ENCODE results near the gene CIDEB. TPM values are rescaled to one million over a fixed set of nuclear protein-coding genes. Genes with fewer than 3 reads are reported as not detected.

Gene CIDEB
- total RNA-seq, 1 experiment from 2014 or later: 0.18 TPM

DNA sequence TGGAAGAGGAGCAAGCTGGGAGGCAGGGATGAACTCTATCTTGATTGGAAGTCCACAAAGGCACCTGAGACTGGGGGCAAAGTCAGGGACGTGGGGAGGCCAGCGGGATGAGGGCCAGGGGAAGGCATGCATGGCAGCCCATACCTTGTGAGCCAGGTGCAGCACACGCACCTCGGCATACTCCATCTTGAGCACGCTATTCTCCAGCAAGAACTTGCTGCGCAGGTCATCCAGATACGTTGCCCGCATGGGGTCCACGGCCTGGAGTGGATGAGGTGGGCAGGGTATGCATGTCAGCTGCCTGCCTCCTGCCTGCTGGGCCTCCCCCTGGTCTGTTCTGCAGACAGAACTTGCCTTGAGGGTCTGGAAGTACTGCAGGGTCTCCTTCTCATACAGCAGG, 40.3 kb downstream of the CIDEB start:
- intact Hi-C loops (cut with micrococcal nuclease; ENCODE audit: unreplicated experiment): no loop called here
- POLR2A ChIA-PET: no interaction called here
- H3K27ac ChIP-seq (ENCODE audit: low read length): no peak overlapping the region
- no peaks in the 10 kb centered on the region for H3K27me3 ChIP-seq (ENCODE audit: control insufficient read depth, insufficient read depth, low read length)
- no peaks in the 10 kb centered on the region for H3K36me3 ChIP-seq (ENCODE audit: control insufficient read depth, insufficient read depth, low read length)
- no TSS peak for BruUV-seq (replicated peaks)
- TF ChIP-seq SIN3A (IDR thresholded peaks at IDR 0.05; ENCODE audit: borderline replicate concordance, insufficient read depth, low read depth, low read length) (no peak), REST (IDR thresholded peaks at IDR 0.05; ENCODE audit: insufficient read depth in 1 of 2, low read depth in 2 of 2, low read length in 1 of 2) (no peak), POLR2AphosphoS5 (IDR thresholded peaks at IDR 0.05; ENCODE audit: low read depth, low read length) (no peak), CTCF (IDR thresholded peaks at IDR 0.05) (no peak), TCF7L2 (IDR thresholded peaks at IDR 0.05; ENCODE audit: low read depth, low read length) (no peak)
- H3K9me3 ChIP-seq (ENCODE audit: control insufficient read depth, insufficient read depth, low read depth, low read length): no peaks in the 10 kb centered on the region
- H3K4me1 ChIP-seq (ENCODE audit: control insufficient read depth, insufficient read depth, low read length): peaks cover 3% of the 10 kb centered on the region; the same call in 1 of the 2 replicates
- ATAC-seq (no peak), DNase-seq (ENCODE audit: low read depth, low spot score) (no peak)
- CTCF ChIA-PET: no interaction called here
- in situ Hi-C loops (cut with HindIII; ENCODE audit: low pct_unique_long_range_greater_than_20kb, low sequenced_read_pairs): no loop called here
- H3K4me3 ChIP-seq (ENCODE audit: low read depth in 2 of 2, low read length in 2 of 2): no peak overlapping the region

DNA sequence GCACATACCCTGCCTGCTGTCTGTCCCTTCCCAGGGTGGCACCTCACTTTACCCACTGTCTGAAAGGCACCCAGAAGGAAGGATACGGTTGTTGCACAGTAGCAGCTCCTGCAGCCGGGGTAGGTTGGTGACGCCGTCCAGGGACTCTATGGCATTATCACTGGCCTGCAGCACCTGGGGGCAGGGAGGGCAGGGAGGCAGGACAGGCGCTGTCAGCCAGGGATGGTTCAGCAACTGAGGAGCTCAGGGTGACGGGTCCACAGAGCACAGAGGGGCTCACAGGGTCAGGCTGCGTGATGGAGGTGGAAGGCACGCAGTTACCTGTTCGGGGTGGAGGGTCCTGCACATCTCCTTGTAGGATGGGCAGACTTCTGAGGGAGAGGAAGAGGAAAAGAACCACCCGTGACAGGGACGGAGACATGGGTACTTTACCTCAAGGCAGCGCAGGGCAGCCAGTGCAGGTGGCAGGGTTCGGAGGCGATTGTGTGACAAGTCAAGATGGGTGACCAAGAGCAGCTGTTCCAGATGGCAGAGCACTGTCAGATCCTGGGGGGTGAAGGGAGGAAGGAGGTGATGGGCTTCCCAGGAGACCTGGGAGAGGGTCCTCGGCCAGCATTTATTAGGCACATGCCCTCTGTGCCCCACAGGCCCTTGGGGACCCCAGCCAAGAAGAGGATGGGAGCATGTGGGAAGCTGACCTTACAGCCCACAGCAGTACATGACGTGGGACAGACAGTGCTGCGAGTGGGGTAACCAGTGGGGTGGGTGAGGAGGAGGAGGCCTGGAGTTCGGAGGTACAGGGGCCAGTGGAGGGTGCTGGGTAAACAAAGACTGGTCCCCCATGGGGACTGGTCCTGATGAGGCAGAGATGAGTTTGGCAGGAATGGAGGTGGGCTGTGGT, 41.2 kb downstream of the CIDEB start:
- intact Hi-C loops (cut with micrococcal nuclease; ENCODE audit: unreplicated experiment) (no loop called here), in situ Hi-C loops (cut with HindIII; ENCODE audit: low pct_unique_long_range_greater_than_20kb, low sequenced_read_pairs) (no loop called here)
- no peak for DNase-seq (ENCODE audit: low read depth, low spot score)
- Histone ChIP-seq H3K27me3 (ENCODE audit: control insufficient read depth, insufficient read depth, low read length) (no peaks in the 10 kb centered on the region), H3K4me1 (ENCODE audit: control insufficient read depth, insufficient read depth, low read length) (peaks cover 3% of the 10 kb centered on the region; the same call in 1 of the 2 replicates), H3K4me3 (ENCODE audit: low read depth in 2 of 2, low read length in 2 of 2) (no peak overlapping the region), H3K9me3 (ENCODE audit: control insufficient read depth, insufficient read depth, low read depth, low read length) (no peaks in the 10 kb centered on the region), H3K27ac (ENCODE audit: low read length) (no peak overlapping the region), H3K36me3 (ENCODE audit: control insufficient read depth, insufficient read depth, low read length) (no peaks in the 10 kb centered on the region)
- CTCF ChIA-PET: interaction anchor here (0.6 kb wide), 1 partner anchor 31 kb away, joined by 3 read pairs; no protein-coding TSS in a partner anchor
- POLR2A ChIA-PET: no interaction called here
- TF ChIP-seq REST (IDR thresholded peaks at IDR 0.05; ENCODE audit: insufficient read depth in 1 of 2, low read depth in 2 of 2, low read length in 1 of 2): no peak
- no peak for TF ChIP-seq TCF7L2 (IDR thresholded peaks at IDR 0.05; ENCODE audit: low read depth, low read length)
- no peak for TF ChIP-seq CTCF (IDR thresholded peaks at IDR 0.05)
- TF ChIP-seq SIN3A (IDR thresholded peaks at IDR 0.05; ENCODE audit: borderline replicate concordance, insufficient read depth, low read depth, low read length): no peak
- no peak for TF ChIP-seq POLR2AphosphoS5 (IDR thresholded peaks at IDR 0.05; ENCODE audit: low read depth, low read length)
- no peak for ATAC-seq
- no TSS peak for BruUV-seq (replicated peaks)
